ENCODE results near the gene HDAC4. TPM values are rescaled to one million over a fixed set of nuclear protein-coding genes. Genes with fewer than 3 reads are reported as not detected.

Gene HDAC4
- total RNA-seq, 4 donors from 2014 or later: 68.0 to 123 (median 86.5) TPM

GRCh38 chr2:239275847-239276831 is 124.7 kb downstream of the HDAC4 start:
- Histone ChIP-seq H3K27ac (peak overlapping the region; percentile 79 to 93 (median 88)), H3K36me3 (no peaks in the 10 kb centered on the region), H3K4me1 (peaks cover 0 to 83% (median 54%) of the 10 kb centered on the region in 4 donors), H3K27me3 (no peaks in the 10 kb centered on the region), H3K9me3 (no peaks in the 10 kb centered on the region), H3K4me3 (no peak overlapping the region)
- DNase-seq (ENCODE audit: low spot score in 2 of 2): peak in 1 of 2 donors; percentile 52
- no peak for TF ChIP-seq EP300 (IDR thresholded peaks at IDR 0.05)
- TF ChIP-seq POLR2A (IDR thresholded peaks at IDR 0.05): no peak
- TF ChIP-seq, protein P1, sequence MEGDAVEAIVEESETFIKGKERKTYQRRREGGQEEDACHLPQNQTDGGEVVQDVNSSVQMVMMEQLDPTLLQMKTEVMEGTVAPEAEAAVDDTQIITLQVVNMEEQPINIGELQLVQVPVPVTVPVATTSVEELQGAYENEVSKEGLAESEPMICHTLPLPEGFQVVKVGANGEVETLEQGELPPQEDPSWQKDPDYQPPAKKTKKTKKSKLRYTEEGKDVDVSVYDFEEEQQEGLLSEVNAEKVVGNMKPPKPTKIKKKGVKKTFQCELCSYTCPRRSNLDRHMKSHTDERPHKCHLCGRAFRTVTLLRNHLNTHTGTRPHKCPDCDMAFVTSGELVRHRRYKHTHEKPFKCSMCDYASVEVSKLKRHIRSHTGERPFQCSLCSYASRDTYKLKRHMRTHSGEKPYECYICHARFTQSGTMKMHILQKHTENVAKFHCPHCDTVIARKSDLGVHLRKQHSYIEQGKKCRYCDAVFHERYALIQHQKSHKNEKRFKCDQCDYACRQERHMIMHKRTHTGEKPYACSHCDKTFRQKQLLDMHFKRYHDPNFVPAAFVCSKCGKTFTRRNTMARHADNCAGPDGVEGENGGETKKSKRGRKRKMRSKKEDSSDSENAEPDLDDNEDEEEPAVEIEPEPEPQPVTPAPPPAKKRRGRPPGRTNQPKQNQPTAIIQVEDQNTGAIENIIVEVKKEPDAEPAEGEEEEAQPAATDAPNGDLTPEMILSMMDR (IDR thresholded peaks at IDR 0.05): no peak
- WGBS, 2 donors: 61 to 63% methylated on average over 22 to 31 of the region's 31 CpGs

- H3K9me3 ChIP-seq: no peaks in the 10 kb centered on the region
- peak overlapping the region; percentile 79 to 93 (median 88) for H3K27ac ChIP-seq
- peak overlapping the region in 1 of 4 donors; percentile 36 for H3K4me3 ChIP-seq
- peaks cover 0 to 78% (median 54%) of the 10 kb centered on the region in 4 donors for H3K4me1 ChIP-seq
- WGBS, 2 donors: 29 to 41% methylated on average over 27 to 33 of the region's 34 CpGs
- DNase-seq (ENCODE audit: low spot score in 2 of 2): peak; percentile 69 to 77
- H3K36me3 ChIP-seq: no peaks in the 10 kb centered on the region
- TF ChIP-seq, protein P1 (IDR thresholded peaks at IDR 0.05): peak in 2 of 5 experiments; percentile 10 to 19
- peak; percentile 12 to 37 for TF ChIP-seq POLR2A (IDR thresholded peaks at IDR 0.05)
- TF ChIP-seq EP300 (IDR thresholded peaks at IDR 0.05): peak; percentile 55 to 95
- H3K27me3 ChIP-seq: no peaks in the 10 kb centered on the region
Observed at GRCh38 chr2:239275044-239275685, 125.7 kb downstream of the HDAC4 start.

GRCh38 chr2:239274391-239275043 is 126.3 kb downstream of the HDAC4 start:
- H3K4me3 ChIP-seq: peak overlapping the region in 1 of 4 donors; percentile 36
- 33 to 39% methylated on average over 15 to 16 of the region's 16 CpGs for WGBS, 2 donors
- H3K27ac ChIP-seq: peak overlapping the region; percentile 79 to 93 (median 88)
- peaks cover 0 to 74% (median 49%) of the 10 kb centered on the region in 4 donors for H3K4me1 ChIP-seq
- TF ChIP-seq EP300 (IDR thresholded peaks at IDR 0.05): peak in 1 of 2 donors; percentile 43
- no peak for TF ChIP-seq POLR2A (IDR thresholded peaks at IDR 0.05)
- TF ChIP-seq, protein P1 (IDR thresholded peaks at IDR 0.05): no peak
- no peaks in the 10 kb centered on the region for H3K36me3 ChIP-seq
- H3K27me3 ChIP-seq: no peaks in the 10 kb centered on the region
- peak; percentile 53 to 57 for DNase-seq (ENCODE audit: low spot score in 2 of 2)
- no peaks in the 10 kb centered on the region for H3K9me3 ChIP-seq

DNA sequence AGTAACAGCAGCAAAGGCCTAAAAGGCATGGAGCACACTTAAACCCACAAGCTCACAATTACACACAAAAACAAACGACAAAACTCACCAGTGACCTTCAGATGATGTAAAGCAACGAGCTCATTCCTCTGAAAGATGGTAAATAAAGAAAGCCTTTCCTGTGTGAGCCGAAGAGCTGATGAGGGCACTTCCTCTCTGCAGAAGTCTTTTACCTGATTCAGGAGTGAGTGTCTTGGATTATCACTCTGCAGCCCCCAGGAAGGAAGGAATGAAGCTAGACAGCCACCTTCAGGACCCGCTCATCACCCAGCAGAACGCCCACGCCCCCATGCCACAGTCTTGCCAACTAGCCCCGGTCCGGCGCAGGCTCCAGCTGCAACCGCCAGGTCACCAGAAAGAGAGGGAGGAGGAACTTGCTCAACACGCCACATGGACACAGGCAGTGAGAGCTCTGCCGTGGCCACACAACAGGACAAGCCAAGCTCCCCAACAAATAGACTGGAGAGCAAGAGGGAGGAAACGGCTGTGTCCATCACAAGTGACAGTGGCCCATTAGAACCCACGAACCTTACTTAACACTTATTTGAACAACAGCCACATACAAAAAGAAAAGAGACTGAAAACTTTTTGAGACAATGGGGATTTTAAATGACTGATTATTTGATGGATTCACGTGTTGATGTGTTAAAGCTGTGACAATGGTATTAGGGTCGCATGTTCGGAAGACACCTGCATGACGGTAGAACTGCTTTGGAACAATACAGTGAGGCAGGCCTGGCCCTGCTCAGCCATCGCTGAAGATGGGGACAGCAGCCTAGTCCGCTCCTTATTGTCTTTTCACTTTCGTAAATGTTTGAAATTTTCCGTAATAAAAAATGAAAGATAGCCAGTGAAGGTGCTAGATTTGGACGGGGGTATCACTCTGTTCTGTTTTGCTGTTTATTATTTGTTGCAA is 127.3 kb downstream of the HDAC4 start:
- no peaks in the 10 kb centered on the region for H3K9me3 ChIP-seq
- DNase-seq (ENCODE audit: low spot score in 2 of 2): no peak
- 69 to 73% methylated on average over 22 to 23 of the region's 23 CpGs for WGBS, 2 donors
- H3K36me3 ChIP-seq: no peaks in the 10 kb centered on the region
- H3K27me3 ChIP-seq: no peaks in the 10 kb centered on the region
- H3K4me1 ChIP-seq: peaks cover 0 to 74% (median 41%) of the 10 kb centered on the region in 4 donors
- peak overlapping the region; percentile 79 to 93 (median 88) for H3K27ac ChIP-seq
- TF ChIP-seq POLR2A (IDR thresholded peaks at IDR 0.05): no peak
- no peak for TF ChIP-seq EP300 (IDR thresholded peaks at IDR 0.05)
- TF ChIP-seq, protein P1 (IDR thresholded peaks at IDR 0.05): no peak
- H3K4me3 ChIP-seq: no peak overlapping the region

All from tibial nerve (tissue), 4 donors.